Neuronal stem cell (in vitro differentiated cells): ENCODE results near the gene NPAS3.

ENCODE experiments used
- DNase-seq: peaks from one replicate; pipeline ENCODE4 v3.0.0-alpha.2; 2013; ENCODE audit warnings: low spot score
- H2AFZ ChIP-seq: one replicate; pipeline ENCODE4 v1.6.1; 2013; ENCODE audit warnings: mild to moderate bottlenecking, low read length, inconsistent platforms
- H2AK5ac ChIP-seq: 2 replicates; pipeline ENCODE4 v1.6.1; 2013; ENCODE audit warnings: low read depth, mild to moderate bottlenecking, inconsistent platforms, low read length, moderate library complexity, mixed read lengths
- H2BK120ac ChIP-seq: 2 replicates; pipeline ENCODE4 v1.6.1; 2013; ENCODE audit warnings: low read depth, mild to moderate bottlenecking, inconsistent platforms, low read length, moderate library complexity, mixed read lengths
- H2BK12ac ChIP-seq: one replicate; pipeline ENCODE4 v1.6.1; 2013; ENCODE audit warnings: low read length, inconsistent platforms
- H2BK15ac ChIP-seq: 2 replicates; pipeline ENCODE4 v1.6.1; 2013; ENCODE audit warnings: mild to moderate bottlenecking, low read length, inconsistent platforms, mixed read lengths
- H2BK5ac ChIP-seq: one replicate; pipeline ENCODE4 v1.6.1; 2013; ENCODE audit warnings: inconsistent platforms, mild to moderate bottlenecking, low read length, moderate library complexity
- H3K14ac ChIP-seq: one replicate; pipeline ENCODE4 v1.6.1; 2013; ENCODE audit warnings: low read length, inconsistent platforms
- H3K18ac ChIP-seq: 2 replicates; pipeline ENCODE4 v1.6.1; 2013; ENCODE audit warnings: low read length, inconsistent platforms
- H3K23ac ChIP-seq: 2 replicates; pipeline ENCODE4 v1.6.1; 2013; ENCODE audit warnings: low read depth, mild to moderate bottlenecking, mixed read lengths, low read length, inconsistent platforms; ENCODE audit not compliant: poor library complexity
- H3K27ac ChIP-seq: replicated peaks from 3 replicates; pipeline ENCODE4 v1.5.1; 2013; ENCODE audit warnings: low read length, inconsistent platforms
- H3K27me3 ChIP-seq, 3 experiments: 2 replicates each; pipeline ENCODE4 v1.6.1; 2013; ENCODE audit warnings: low read length in 3 of 3, mild to moderate bottlenecking in 2 of 3, inconsistent platforms in 1 of 3, low read depth in 1 of 3, mixed read lengths in 1 of 3, moderate library complexity in 1 of 3; ENCODE audit not compliant: control insufficient read depth in 3 of 3, insufficient read depth in 3 of 3
- H3K36me3 ChIP-seq, 2 donors: replicated peaks in 1 of 2; 2 replicates each; pipeline ENCODE4 v1.6.1; 2013; ENCODE audit warnings: low read length in 2 of 2; ENCODE audit not compliant: control insufficient read depth in 2 of 2, insufficient read depth in 2 of 2
- H3K4ac ChIP-seq: 2 replicates; pipeline ENCODE4 v1.6.1; 2013; ENCODE audit warnings: inconsistent platforms, mild to moderate bottlenecking, low read length, moderate library complexity
- H3K4me1 ChIP-seq, 2 donors: 1 replicate in 1 of 2; 2 replicates in 1 of 2; pipeline ENCODE4 v1.6.1; 2013; ENCODE audit warnings: low read length in 2 of 2, low read depth in 1 of 2; ENCODE audit not compliant: control insufficient read depth in 2 of 2, insufficient read depth in 1 of 2
- H3K4me2 ChIP-seq: one replicate; pipeline ENCODE4 v1.6.1; 2013; ENCODE audit warnings: mild to moderate bottlenecking, low read length, inconsistent platforms; ENCODE audit not compliant: insufficient read depth, poor library complexity, severe bottlenecking
- H3K4me3 ChIP-seq, 2 donors: 2 replicates each; pipeline ENCODE4 v1.5.1; 2013; ENCODE audit warnings: low read length in 2 of 2, mild to moderate bottlenecking in 2 of 2, inconsistent platforms in 1 of 2, moderate library complexity in 1 of 2
- H3K79me1 ChIP-seq: one replicate; pipeline ENCODE4 v1.6.1; 2013; ENCODE audit warnings: low read depth, mild to moderate bottlenecking, inconsistent platforms, low read length, moderate library complexity
- H3K9ac ChIP-seq: one replicate; pipeline ENCODE4 v1.6.1; 2013; ENCODE audit warnings: mild to moderate bottlenecking, low read depth, low read length, inconsistent platforms; ENCODE audit not compliant: poor library complexity
- H3K9me3 ChIP-seq, 2 donors: replicated peaks in 1 of 2; 2 replicates each; pipeline versions ENCODE3 to v1.6.1; 2013; ENCODE audit warnings: low read length in 2 of 2, mild to moderate bottlenecking in 2 of 2, inconsistent platforms in 1 of 2, low read depth in 1 of 2, mixed read lengths in 1 of 2, moderate library complexity in 1 of 2; ENCODE audit not compliant: control insufficient read depth in 2 of 2, insufficient read depth in 1 of 2
- H4K8ac ChIP-seq: one replicate; pipeline ENCODE4 v1.6.1; 2013; ENCODE audit warnings: low read depth, mild to moderate bottlenecking, inconsistent platforms, low read length, moderate library complexity
- H4K91ac ChIP-seq: one replicate; pipeline ENCODE4 v1.6.1; 2013; ENCODE audit warnings: low read length, low read depth, mild to moderate bottlenecking, inconsistent platforms; ENCODE audit not compliant: poor library complexity
- WGBS, 2 donors: extraction: QIAGEN DNeasy Blood & Tissue Kit; methylation state at CpG; one replicate each; pipeline ENCODE4 v1.1.7; 2013; ENCODE audit warnings: missing lambda C conversion rate in 2 of 2, mixed read lengths in 1 of 2; ENCODE audit not compliant: insufficient read length in 2 of 2, insufficient replicate concordance in 1 of 2; ENCODE audit errors: extremely low coverage in 2 of 2; 5-methylcytosine and 5-hydroxymethylcytosine counted together

Gene NPAS3

DNA sequence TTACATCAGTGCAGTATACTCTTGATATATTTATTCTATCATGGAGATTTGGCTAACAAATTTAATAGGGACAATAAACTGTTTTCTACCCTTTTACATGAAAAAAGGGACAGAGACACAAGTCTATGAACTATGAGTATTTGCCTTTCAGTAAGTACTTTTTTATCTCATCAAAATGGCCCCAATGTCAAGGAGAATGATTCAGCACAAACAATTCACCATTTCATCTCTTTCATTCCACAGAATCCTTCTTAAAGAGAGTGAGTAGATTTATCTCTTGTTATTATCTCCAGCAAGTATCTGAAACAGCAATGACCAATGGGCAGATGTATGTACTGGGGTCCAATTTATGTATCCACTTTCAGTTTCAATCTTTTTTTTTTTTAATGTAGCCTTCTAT, 447.5 kb downstream of the NPAS3 start:
- Histone ChIP-seq H3K4ac (no peak overlapping the region), H3K27me3 (no peaks in the 10 kb centered on the region), H3K9ac (no peak overlapping the region), H2AK5ac (no peak overlapping the region), H3K18ac (no peak overlapping the region), H3K36me3 (peaks cover 0 to 19% of the 10 kb centered on the region in 2 donors), H3K14ac (no peak overlapping the region), H3K4me2 (no peak overlapping the region), H2BK15ac (no peak overlapping the region), H2BK5ac (no peak overlapping the region), H3K23ac (no peak overlapping the region), H3K9me3 (no peaks in the 10 kb centered on the region), H4K91ac (no peak overlapping the region), H2BK12ac (no peak overlapping the region), H3K27ac (no peak overlapping the region), H3K4me1 (peaks cover 4 to 8% of the 10 kb centered on the region in 2 donors), H3K79me1 (no peaks in the 10 kb centered on the region), H2AFZ (no peak overlapping the region), H3K4me3 (no peak overlapping the region), H2BK120ac (no peak overlapping the region), H4K8ac (no peak overlapping the region)
- DNase-seq = no peak

DNA sequence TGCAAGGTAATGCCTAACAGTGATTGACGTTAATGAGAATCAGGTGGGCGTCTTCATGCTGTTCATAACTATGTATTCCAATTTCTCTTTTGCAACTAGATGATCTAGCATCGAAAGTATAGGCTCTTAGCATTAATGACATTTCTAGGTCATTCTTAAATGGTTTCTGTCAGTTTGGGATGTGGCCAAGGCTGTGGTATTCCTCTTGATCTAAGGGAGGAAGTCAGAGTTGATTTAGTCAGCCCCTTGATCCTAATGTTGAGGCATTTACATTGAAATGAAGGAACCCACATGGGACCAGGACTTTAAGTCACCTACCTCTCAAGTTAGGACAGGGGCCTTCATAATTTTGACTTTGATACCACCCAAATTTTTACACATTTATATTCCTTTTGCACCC, 448.1 kb downstream of the NPAS3 start:
- Histone ChIP-seq H2BK12ac (no peak overlapping the region), H3K23ac (no peak overlapping the region), H2BK120ac (no peak overlapping the region), H3K9me3 (no peaks in the 10 kb centered on the region), H3K4me2 (no peak overlapping the region), H3K9ac (no peak overlapping the region), H3K4ac (no peak overlapping the region), H2AFZ (no peak overlapping the region), H2BK15ac (no peak overlapping the region), H3K4me3 (no peak overlapping the region), H3K14ac (no peak overlapping the region), H2BK5ac (no peak overlapping the region), H4K91ac (no peak overlapping the region), H3K27me3 (no peaks in the 10 kb centered on the region), H3K18ac (no peak overlapping the region), H2AK5ac (no peak overlapping the region), H3K4me1 (peaks cover 1 to 2% of the 10 kb centered on the region in 2 donors), H3K79me1 (no peaks in the 10 kb centered on the region), H3K27ac (no peak overlapping the region), H4K8ac (no peak overlapping the region), H3K36me3 (peaks cover 0 to 19% of the 10 kb centered on the region in 2 donors)
- WGBS, 2 donors = no CpG with 5 or more reads among the region's 3 CpGs
- DNase-seq = no peak

DNA sequence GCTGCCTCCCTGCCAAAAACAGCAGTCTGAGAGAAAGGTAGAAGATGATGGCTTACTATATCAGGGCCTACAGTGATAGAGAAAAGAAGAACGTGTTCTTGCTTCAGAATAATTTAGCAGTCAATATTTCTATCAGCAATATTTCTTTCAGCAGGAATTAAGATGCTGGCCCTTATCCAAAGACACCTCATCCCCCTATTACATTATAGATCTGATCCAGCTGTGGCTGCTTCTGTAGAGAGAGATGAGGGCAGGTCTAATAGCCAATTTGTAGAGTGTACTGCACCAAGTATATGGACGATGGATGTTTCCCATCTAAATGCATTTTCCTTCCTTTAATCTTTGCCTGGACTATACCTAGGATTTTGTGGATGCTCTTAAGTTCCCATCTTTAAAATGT, 451.7 kb downstream of the NPAS3 start:
- Histone ChIP-seq H3K4me2 (no peak overlapping the region), H4K8ac (no peak overlapping the region), H2AK5ac (no peak overlapping the region), H2AFZ (no peak overlapping the region), H3K27me3 (no peaks in the 10 kb centered on the region), H2BK120ac (no peak overlapping the region), H3K4me1 (no peaks in the 10 kb centered on the region), H3K4me3 (no peak overlapping the region), H3K23ac (no peak overlapping the region), H3K79me1 (no peaks in the 10 kb centered on the region), H2BK12ac (no peak overlapping the region), H3K14ac (no peak overlapping the region), H3K9ac (no peak overlapping the region), H3K36me3 (peaks cover 0 to 13% of the 10 kb centered on the region in 2 donors), H3K27ac (no peak overlapping the region), H3K4ac (no peak overlapping the region), H4K91ac (no peak overlapping the region), H2BK5ac (no peak overlapping the region), H3K9me3 (no peaks in the 10 kb centered on the region), H2BK15ac (no peak overlapping the region), H3K18ac (no peak overlapping the region)
- no CpG with 5 or more reads among the region's 2 CpGs for WGBS, 2 donors
- DNase-seq = no peak

DNA sequence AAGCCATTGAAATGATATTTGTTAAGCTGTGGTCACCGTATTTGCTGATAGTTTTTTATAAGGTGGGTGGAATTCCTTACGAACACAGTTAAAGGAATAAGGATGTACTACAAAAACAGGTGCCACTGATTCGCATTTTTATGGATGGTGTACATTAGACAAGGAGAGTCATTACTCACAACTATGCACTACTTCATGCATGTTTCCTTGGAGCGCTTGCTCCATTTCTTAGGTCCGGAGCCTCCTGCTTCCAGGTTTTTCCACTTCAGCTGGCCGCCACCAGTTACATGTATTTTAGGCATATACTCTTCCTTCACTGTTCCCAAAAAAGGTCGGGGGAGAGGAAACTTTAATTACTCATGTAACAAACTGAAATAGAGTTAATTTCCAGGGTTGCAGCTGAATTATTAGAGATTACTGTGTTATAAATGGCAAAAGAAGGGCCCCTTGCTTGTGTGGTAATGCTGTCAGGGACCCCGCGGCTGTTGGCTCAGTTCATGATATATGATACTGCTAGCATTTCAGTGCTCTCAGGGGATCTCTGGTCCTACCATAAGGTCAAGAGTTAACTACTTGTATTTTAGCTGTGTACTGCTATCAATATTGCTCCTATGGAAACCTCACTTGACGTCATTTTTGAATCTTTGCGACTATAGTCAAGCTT, 454.7 kb downstream of the NPAS3 start:
- Histone ChIP-seq H4K8ac (no peak overlapping the region), H3K4me1 (no peaks in the 10 kb centered on the region), H3K79me1 (no peaks in the 10 kb centered on the region), H3K18ac (no peak overlapping the region), H3K36me3 (peaks cover 0 to 21% of the 10 kb centered on the region in 2 donors), H2BK120ac (no peak overlapping the region), H2AFZ (no peak overlapping the region), H3K4me2 (no peak overlapping the region), H3K14ac (no peak overlapping the region), H3K9me3 (no peaks in the 10 kb centered on the region), H3K4me3 (no peak overlapping the region), H3K27me3 (no peaks in the 10 kb centered on the region), H4K91ac (no peak overlapping the region), H2BK12ac (no peak overlapping the region), H3K9ac (no peak overlapping the region), H2BK15ac (no peak overlapping the region), H3K4ac (no peak overlapping the region), H3K27ac (no peak overlapping the region), H3K23ac (no peak overlapping the region), H2BK5ac (no peak overlapping the region), H2AK5ac (no peak overlapping the region)
- no CpG with 5 or more reads among the region's 11 CpGs for WGBS, 2 donors
- no peak for DNase-seq
